Occipital lobe (tissue), 2 donors: ENCODE data around the gene ANO9. TPM values are rescaled to one million over a fixed set of nuclear protein-coding genes. Genes with fewer than 3 reads are reported as not detected.
A peak's percentile ranks its signal among the peaks of the same experiment; 100 is the strongest.
"Not testable (repeated sequence)": the region's sequence is repeated elsewhere in the genome, so short reads cannot be mapped to it uniquely, and the experiment has no call there.

ENCODE experiments used
- DNase-seq: peaks from one replicate; lab custom pipeline; 2025; lab: John Stamatoyannopoulos, UW
- total RNA-seq: library from RNA; depleted of rRNA; stranded (reverse); fragments of >200 nt; gene quantifications from one replicate; pipeline ENCODE4 v1.2.3, GENCODE V29; 2014

Gene ANO9
- total RNA-seq, 1 donor from 2014 or later, result not detected

- no peak for DNase-seq
Observed at GRCh38 chr11:403761-404431, 37.9 kb downstream of the ANO9 start.

- no peak for DNase-seq
Observed at GRCh38 chr11:403021-403760, 38.6 kb downstream of the ANO9 start.

GRCh38 chr11:401196-401595 is 40.6 kb downstream of the ANO9 start:
- DNase-seq, result not testable (repeated sequence)

- no peak for DNase-seq
Observed at GRCh38 chr11:400241-400689, 41.5 kb downstream of the ANO9 start.

GRCh38 chr11:399731-400211 is 42.0 kb downstream of the ANO9 start:
- no peak for DNase-seq

GRCh38 chr11:398826-399225 is 43.0 kb downstream of the ANO9 start:
- DNase-seq, result no peak

GRCh38 chr11:396948-397548 is 44.8 kb downstream of the ANO9 start:
- DNase-seq, result peak; percentile 49

- DNase-seq, result no peak
Observed at GRCh38 chr11:396511-396947, 45.3 kb downstream of the ANO9 start.

GRCh38 chr11:395866-396265 is 45.9 kb downstream of the ANO9 start:
- no peak for DNase-seq

- no peak for DNase-seq
Observed at GRCh38 chr11:394858-395655, 46.8 kb downstream of the ANO9 start.

- DNase-seq, result no peak
Observed at GRCh38 chr11:394034-394857, 47.6 kb downstream of the ANO9 start, which contains the start of gene PKP3. Gene PKP3, plus strand, starts transcription at chr11:394209. Its CDS starts 84 bp downstream, at chr11:394293.

GRCh38 chr11:393219-394033 is 48.4 kb downstream of the ANO9 start:
- no peak for DNase-seq

GRCh38 chr11:392102-392777 is 49.6 kb downstream of the ANO9 start:
- no peak for DNase-seq

GRCh38 chr11:391117-392017 is 50.4 kb downstream of the ANO9 start:
- no peak for DNase-seq

- no peak for DNase-seq
Observed at GRCh38 chr11:390175-390574, 51.6 kb downstream of the ANO9 start.

GRCh38 chr11:389369-389768 is 52.4 kb downstream of the ANO9 start:
- not testable (repeated sequence) for DNase-seq

GRCh38 chr11:387193-387793 is 54.5 kb downstream of the ANO9 start:
- DNase-seq, result no peak

GRCh38 chr11:386483-386882 is 55.3 kb downstream of the ANO9 start:
- no peak for DNase-seq
